Left lung (tissue), 10 donors: ENCODE measurements around the gene IMPACT. TPM values are rescaled to one million over a fixed set of nuclear protein-coding genes. Genes with fewer than 3 reads are reported as not detected.

ENCODE experiments used
- ATAC-seq: fragments of 200-7000 bp; cut with Tn5 transposase; one replicate; pipeline ENCODE4 v1.9.1; 2020; ENCODE audit warnings: moderate library complexity
- DNase-seq, 4 donors: peaks; one replicate each; pipeline ENCODE4 v3.0.0-alpha.2; 2013 to 2020
- H3K27ac ChIP-seq, 2 donors: fragments of 200-600 bp; sonication (generic) in 1 of 2; one replicate each; pipeline versions ENCODE4 v1.5.0 to v1.8.0; 2020 to 2021
- H3K27me3 ChIP-seq, 2 donors: fragments of 200-600 bp; sonication (generic) in 1 of 2; one replicate each; pipeline versions ENCODE4 v1.5.0 to v1.8.0; 2020 to 2021
- H3K36me3 ChIP-seq, 2 donors: fragments of 200-600 bp; sonication (generic) in 1 of 2; one replicate each; pipeline versions ENCODE4 v1.5.0 to v1.8.0; 2020 to 2021
- H3K4me1 ChIP-seq, 2 donors: fragments of 200-600 bp; one replicate each; pipeline ENCODE4 v1.8.0; 2021
- H3K4me3 ChIP-seq, 2 donors: fragments of 200-600 bp; sonication (generic) in 1 of 2; one replicate each; pipeline versions ENCODE4 v1.5.0 to v1.8.0; 2020 to 2021; ENCODE audit warnings: mild to moderate bottlenecking in 1 of 2
- H3K9me3 ChIP-seq, 2 donors: fragments of 200-600 bp; sonication (generic) in 1 of 2; one replicate each; pipeline versions ENCODE4 v1.5.0 to v1.8.0; 2020 to 2021
- intact Hi-C, 2 donors: fragments of 100-400 bp; cut with DNase I; formaldehyde crosslinking; loops; one replicate each; pipeline versions ENCODE4 v1.11.2 to v1.14.2; 2022
- polyA plus RNA-seq, 6 donors: library from polyadenylated mRNA; unstranded; fragments of 120-200 nt; gene quantifications; one replicate each; pipeline ENCODE4 v1.2.1, GENCODE V29; 2013; ENCODE audit not compliant: insufficient read length in 6 of 6
- total RNA-seq, 2 donors: library from RNA; stranded (reverse); fragmentation: NEBNext Ultra II Directional; extraction: Animal tissue kit (Norgen Biotek cat#: 25700); gene quantifications; one replicate each; pipeline ENCODE4 v1.2.1, GENCODE V29; 2021
- TF ChIP-seq, protein P1 (sequence below), 2 donors: fragments of 200-600 bp; sonication (generic) in 1 of 2; IDR thresholded peaks; one replicate each; pipeline versions ENCODE4 v1.5.0 to v1.8.0; 2021; ENCODE audit warnings: antibody characterized with exemption in 2 of 2
- donor health status: DM: no; HTN: yes; CAD: no.
- donor health status: DM: no; HTN: no; CAD: no.

Gene IMPACT
- total and polyA plus RNA-seq, 8 donors = 32.5 to 58.8 (median 51.8) TPM

DNA sequence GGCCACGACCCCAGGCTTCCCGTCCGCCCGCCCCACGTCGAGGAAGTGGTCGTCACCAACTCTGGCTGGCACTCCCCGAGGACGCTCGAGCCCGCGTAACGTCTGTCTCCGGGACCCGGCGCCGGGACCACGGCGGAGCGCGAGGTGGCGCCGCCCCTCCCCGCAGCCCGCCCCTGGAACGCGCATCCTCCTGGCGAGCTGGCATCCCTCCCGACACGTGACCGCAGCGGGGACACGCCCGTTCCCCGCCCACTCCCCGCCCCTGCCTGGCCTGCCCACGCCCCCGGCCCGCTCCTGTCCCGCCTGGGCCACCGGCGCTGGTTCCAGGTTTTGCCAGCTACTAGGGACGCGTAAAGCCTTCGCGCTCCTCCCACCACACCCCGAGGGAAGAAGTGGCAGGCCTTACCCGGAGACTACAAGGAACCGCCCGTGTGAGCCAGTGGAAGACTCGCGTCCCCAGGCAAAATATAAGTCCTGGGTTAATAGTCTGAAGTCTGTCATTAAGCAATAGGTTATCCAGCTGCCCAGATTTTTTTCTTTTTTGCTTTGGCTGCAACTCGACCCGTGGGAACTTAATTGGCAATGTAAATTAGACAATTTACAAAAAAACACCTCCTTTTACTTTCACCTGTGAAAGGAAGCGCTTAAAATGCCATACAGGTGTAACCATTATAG, 28.6 kb upstream of the IMPACT start, which contains the start of gene OSBPL1A:
TSS of gene OSBPL1A (minus strand) at position 131 of the 675 bp plus-strand sequence. CDS start 20,291 bp downstream, outside the sequence.
- H3K9me3 ChIP-seq = no peaks in the 10 kb centered on the region
- H3K4me3 ChIP-seq = peak within 1 kb of the TSS; percentile 71 to 78
- ATAC-seq (peak; percentile 98), DNase-seq (peak; percentile 93 to 99 (median 96))
- H3K27me3 ChIP-seq = no peaks in the 10 kb centered on the region
- no peaks in the 10 kb centered on the region for H3K36me3 ChIP-seq
- TF ChIP-seq, protein P1, sequence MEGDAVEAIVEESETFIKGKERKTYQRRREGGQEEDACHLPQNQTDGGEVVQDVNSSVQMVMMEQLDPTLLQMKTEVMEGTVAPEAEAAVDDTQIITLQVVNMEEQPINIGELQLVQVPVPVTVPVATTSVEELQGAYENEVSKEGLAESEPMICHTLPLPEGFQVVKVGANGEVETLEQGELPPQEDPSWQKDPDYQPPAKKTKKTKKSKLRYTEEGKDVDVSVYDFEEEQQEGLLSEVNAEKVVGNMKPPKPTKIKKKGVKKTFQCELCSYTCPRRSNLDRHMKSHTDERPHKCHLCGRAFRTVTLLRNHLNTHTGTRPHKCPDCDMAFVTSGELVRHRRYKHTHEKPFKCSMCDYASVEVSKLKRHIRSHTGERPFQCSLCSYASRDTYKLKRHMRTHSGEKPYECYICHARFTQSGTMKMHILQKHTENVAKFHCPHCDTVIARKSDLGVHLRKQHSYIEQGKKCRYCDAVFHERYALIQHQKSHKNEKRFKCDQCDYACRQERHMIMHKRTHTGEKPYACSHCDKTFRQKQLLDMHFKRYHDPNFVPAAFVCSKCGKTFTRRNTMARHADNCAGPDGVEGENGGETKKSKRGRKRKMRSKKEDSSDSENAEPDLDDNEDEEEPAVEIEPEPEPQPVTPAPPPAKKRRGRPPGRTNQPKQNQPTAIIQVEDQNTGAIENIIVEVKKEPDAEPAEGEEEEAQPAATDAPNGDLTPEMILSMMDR (IDR thresholded peaks at IDR 0.05) = no peak
- peaks cover 0 to 19% of the 10 kb centered on the region in 2 donors for H3K4me1 ChIP-seq
- intact Hi-C loops = no loop called here
- peak within 1 kb of the TSS; percentile 86 to 90 for H3K27ac ChIP-seq

DNA sequence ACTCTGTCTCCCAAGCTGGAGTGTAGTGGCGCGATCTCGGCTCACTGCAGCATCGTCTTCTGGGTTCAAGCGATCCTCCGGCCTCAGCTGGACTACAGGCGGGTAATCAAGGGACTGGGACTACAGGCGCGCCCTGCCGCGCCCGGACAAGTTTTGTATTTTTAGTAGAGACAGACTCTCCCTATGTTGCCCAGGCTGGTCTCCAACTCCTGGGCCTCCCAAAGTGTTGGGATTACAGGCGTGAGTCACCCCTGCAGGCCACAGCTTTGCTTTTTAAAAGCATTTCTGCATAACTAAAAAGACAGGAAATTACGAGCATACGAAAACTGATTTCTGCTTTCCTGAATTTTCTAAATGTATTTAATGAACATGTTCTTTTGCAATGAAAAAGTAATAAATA, 27.9 kb upstream of the IMPACT start:
- no peak for ATAC-seq

DNA sequence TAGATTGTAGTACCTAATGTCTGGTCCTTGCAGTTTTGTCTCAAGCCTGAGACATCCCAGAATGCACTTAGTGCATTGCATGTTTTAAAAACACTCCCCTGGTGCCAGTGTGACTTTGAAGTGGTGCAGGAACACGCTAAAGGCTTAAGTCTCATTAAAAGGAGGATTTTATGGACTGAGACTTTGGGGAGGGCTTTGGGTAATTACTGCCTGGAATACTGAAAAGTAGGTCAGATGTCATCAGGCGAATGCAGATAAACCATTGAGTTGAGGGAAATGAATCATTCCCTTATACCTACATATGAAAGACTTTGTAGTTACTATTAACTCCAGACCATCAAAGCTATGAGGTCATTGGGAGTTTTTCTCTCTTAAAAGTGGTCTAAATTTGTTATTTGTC, 25.9 kb upstream of the IMPACT start:
- H3K27ac ChIP-seq = no peak overlapping the region
- intact Hi-C loops = no loop called here
- no peaks in the 10 kb centered on the region for H3K27me3 ChIP-seq
- peaks cover 0 to 14% of the 10 kb centered on the region in 2 donors for H3K4me1 ChIP-seq
- TF ChIP-seq, protein P1 (IDR thresholded peaks at IDR 0.05) = no peak
- H3K4me3 ChIP-seq = no peak overlapping the region
- ATAC-seq = no peak
- no peaks in the 10 kb centered on the region for H3K36me3 ChIP-seq
- H3K9me3 ChIP-seq = no peaks in the 10 kb centered on the region
- no peak for DNase-seq

More for the DNA sequence above, 27.9 kb upstream of the IMPACT start:
- Histone ChIP-seq H3K27ac (peak overlapping the region in 1 of 2 donors; percentile 90), H3K27me3 (no peaks in the 10 kb centered on the region), H3K4me1 (peaks cover 0 to 19% of the 10 kb centered on the region in 2 donors), H3K36me3 (no peaks in the 10 kb centered on the region), H3K9me3 (no peaks in the 10 kb centered on the region), H3K4me3 (peak overlapping the region in 1 of 2 donors; percentile 78)
- DNase-seq = no peak
- intact Hi-C loops = no loop called here
- TF ChIP-seq, protein P1 (IDR thresholded peaks at IDR 0.05) = no peak

DNA sequence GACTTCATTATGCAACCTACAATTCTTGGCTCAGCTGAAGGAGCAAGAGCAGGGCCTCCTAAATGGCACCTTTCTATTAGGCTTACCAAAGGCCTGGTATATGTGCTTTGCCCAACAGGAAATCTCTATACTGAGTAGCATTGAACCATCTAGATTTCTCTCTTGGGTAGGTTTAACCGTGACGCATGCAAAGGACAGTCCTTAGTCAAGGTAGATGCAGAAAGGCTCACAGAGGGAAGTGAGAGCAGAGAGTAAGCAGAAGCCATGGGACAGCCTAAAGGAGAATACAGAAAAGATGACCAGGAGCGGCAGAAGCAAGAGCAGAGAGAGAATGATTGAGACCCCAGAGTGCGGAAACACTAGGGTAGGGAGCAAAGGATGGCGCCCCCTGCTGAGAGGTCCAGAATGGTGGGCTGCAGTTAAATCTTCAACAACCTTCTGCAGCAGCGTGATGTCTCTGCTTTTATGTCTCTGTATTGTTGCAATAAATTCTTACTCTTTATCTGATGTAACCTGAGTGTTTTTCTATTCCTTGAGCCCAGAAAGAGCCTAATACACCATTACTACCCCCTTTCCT, 24.2 kb upstream of the IMPACT start:
- Histone ChIP-seq H3K36me3 (no peaks in the 10 kb centered on the region), H3K27ac (no peak overlapping the region), H3K9me3 (no peaks in the 10 kb centered on the region), H3K4me3 (no peak overlapping the region), H3K4me1 (no peaks in the 10 kb centered on the region), H3K27me3 (no peaks in the 10 kb centered on the region)
- intact Hi-C loops = no loop called here
- TF ChIP-seq, protein P1 (IDR thresholded peaks at IDR 0.05) = peak in 1 of 2 donors; percentile 20
- no peak for ATAC-seq
- no peak for DNase-seq

DNA sequence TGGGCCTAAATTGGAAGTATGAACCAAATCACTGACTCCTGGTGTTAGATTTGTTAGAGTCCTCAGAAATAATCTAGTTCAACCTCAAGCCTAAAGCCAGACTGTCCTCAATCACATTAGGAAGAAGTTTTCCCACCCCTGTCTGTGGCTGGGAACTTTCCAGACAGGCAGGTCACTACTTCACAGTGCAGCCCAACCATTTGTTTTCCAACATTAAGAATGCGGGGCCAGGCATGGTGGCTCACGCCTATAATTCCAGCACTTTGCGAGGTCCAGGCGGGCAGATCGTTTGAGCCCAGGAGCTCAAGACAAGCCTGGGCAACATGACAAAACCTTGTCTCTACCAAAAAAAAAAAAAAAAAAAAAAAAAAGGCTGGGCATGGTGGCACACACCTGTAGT, 23.4 kb upstream of the IMPACT start:
- ATAC-seq = no peak
- intact Hi-C loops = no loop called here
- no peaks in the 10 kb centered on the region for H3K27me3 ChIP-seq
- H3K4me1 ChIP-seq = no peaks in the 10 kb centered on the region
- no peak overlapping the region for H3K4me3 ChIP-seq
- H3K9me3 ChIP-seq = no peaks in the 10 kb centered on the region
- H3K36me3 ChIP-seq = no peaks in the 10 kb centered on the region
- no peak overlapping the region for H3K27ac ChIP-seq
- DNase-seq = no peak
- TF ChIP-seq, protein P1 (IDR thresholded peaks at IDR 0.05) = no peak
